Neuron (in vitro differentiated cells): Measurements from ENCODE around the gene GNAT3.

Source experiments
- H2AFZ ChIP-seq: one replicate; pipeline ENCODE4 v1.6.1; 2013; ENCODE audit warnings: low read depth, mild to moderate bottlenecking, inconsistent platforms, low read length, moderate library complexity
- H3K27me3 ChIP-seq: one replicate; pipeline ENCODE4 v1.6.1; 2013; ENCODE audit warnings: low read length; ENCODE audit not compliant: insufficient read depth
- H3K36me3 ChIP-seq: one replicate; pipeline ENCODE4 v1.6.1; 2013; ENCODE audit warnings: low read length; ENCODE audit not compliant: insufficient read depth
- H3K4me1 ChIP-seq: one replicate; pipeline ENCODE4 v1.6.1; 2013; ENCODE audit warnings: low read length; ENCODE audit not compliant: insufficient read depth
- H3K4me3 ChIP-seq: 2 replicates; pipeline ENCODE4 v1.5.1; 2013; ENCODE audit warnings: mild to moderate bottlenecking, low read length, moderate library complexity
- H3K9me3 ChIP-seq: one replicate; pipeline ENCODE4 v1.6.1; 2013; ENCODE audit warnings: low read length

Gene GNAT3

DNA sequence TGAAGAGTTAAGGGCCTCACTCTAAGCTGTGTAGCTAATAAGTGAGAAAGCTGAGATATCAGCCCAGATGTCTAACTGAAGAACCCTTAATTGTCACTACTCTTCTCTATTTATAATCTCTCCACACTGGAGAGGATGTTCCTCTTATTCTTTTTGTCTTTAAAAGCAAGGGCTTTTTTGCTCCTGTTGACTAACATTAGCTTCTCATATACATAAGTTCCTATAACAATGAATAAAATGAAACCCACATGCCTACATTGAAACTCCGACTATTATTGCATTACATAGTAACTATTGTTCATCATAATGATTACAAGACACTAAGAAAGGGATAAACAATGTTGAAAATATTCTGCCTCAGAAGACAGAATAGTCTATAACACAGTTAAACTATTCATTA lies 67.1 kb downstream of the GNAT3 start:
- no peaks in the 10 kb centered on the region for H3K9me3 ChIP-seq
- no peaks in the 10 kb centered on the region for H3K36me3 ChIP-seq
- no peak overlapping the region for H2AFZ ChIP-seq
- H3K27me3 ChIP-seq = no peaks in the 10 kb centered on the region
- no peaks in the 10 kb centered on the region for H3K4me1 ChIP-seq
- H3K4me3 ChIP-seq = no peak overlapping the region

DNA sequence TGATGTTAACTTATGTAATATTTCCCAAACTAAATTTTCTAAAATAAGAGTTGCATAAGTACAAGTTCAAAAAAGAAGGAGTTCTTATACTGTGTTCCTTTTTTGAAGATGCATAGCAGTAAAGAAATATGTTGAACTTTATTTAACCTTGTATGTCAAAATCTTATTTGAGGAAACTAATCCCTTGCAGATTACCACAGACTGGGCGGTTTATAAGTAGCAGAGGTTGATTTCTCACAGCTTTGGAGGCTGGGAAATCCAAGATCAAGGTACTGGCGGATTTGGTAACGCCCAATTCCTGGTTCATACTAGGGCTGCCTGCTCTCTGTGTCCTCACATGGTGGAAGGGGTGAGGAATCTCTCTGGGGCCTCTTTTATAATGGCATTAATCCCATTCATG lies 68.5 kb downstream of the GNAT3 start:
- H3K27me3 ChIP-seq = no peaks in the 10 kb centered on the region
- no peak overlapping the region for H2AFZ ChIP-seq
- no peaks in the 10 kb centered on the region for H3K4me1 ChIP-seq
- no peaks in the 10 kb centered on the region for H3K36me3 ChIP-seq
- H3K9me3 ChIP-seq = no peaks in the 10 kb centered on the region
- no peak overlapping the region for H3K4me3 ChIP-seq

GRCh38 chr7:80440883-80441282 lies 71.0 kb downstream of the GNAT3 start:
- no peaks in the 10 kb centered on the region for H3K4me1 ChIP-seq

DNA sequence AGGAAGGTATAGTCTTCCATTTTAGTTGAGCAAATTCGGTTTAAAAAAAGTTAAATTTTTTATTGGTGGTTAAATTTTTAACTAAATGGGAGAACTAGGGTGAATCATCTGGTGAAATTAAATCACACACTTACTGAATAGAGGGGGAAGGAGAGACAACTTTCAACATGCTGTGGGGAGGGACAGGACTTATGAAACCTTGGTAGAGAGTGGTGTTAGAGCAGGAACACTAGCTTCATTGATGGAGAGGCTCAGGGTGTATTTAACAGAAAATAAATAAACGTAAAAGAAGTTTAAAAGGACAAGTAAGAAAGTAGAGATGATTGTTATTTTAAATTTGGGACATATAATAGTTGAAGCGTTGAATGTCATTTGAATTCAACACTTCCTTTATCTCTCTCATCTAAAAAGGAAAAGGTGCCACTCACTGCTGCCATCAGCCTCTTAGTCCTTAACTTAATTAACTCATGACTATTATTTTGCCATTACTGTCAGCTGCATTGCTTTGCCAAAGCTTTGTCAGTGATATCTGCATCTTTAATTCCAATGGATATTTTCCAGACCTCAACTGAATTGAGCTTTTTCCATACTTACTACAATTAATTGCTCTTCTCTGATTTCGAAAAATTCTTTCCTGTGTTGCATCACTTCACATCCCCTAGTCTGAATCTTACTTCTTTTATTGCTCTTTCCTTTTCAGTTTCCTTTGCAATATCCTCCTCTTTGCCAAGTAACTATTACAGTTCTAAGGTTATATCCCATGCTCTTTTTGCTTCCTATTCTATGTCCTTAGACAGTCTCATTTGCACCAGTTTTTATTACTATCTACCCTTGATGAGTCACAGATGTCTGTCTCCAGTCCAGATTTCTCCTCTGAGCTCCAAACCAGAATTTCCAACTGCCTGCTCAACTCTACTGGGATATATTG lies 71.7 kb downstream of the GNAT3 start:
- Histone ChIP-seq H3K4me3 (no peak overlapping the region), H3K36me3 (no peaks in the 10 kb centered on the region), H3K27me3 (no peaks in the 10 kb centered on the region)

More at GRCh38 chr7:80440883-80441282, 71.0 kb downstream of the GNAT3 start:
- H3K36me3 ChIP-seq = no peaks in the 10 kb centered on the region
- no peak overlapping the region for H2AFZ ChIP-seq
- H3K9me3 ChIP-seq = no peaks in the 10 kb centered on the region
- no peak overlapping the region for H3K4me3 ChIP-seq
- H3K27me3 ChIP-seq = no peaks in the 10 kb centered on the region

DNA sequence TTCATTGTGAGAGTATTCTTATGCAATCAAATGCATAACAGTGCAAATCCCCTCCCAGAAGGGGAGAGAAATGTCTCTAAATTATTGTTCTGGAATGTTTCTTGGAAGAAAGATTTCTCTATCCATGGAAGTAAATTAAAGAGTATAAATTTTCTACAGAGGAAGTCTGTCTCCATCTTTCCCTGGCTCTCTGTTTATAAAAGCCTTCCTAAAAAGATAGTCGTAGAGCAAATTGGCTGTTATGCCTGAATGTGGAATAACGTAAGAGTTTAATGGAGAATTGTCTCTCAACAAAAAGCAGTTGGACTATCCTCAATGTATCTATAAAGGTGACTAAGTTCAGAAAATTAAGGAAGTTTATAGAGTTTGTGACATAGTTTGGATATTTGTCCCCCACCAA lies 76.3 kb downstream of the GNAT3 start:
- Histone ChIP-seq H3K4me3 (no peak overlapping the region), H3K27me3 (no peaks in the 10 kb centered on the region), H2AFZ (no peak overlapping the region), H3K9me3 (no peaks in the 10 kb centered on the region), H3K4me1 (peaks cover 2% of the 10 kb centered on the region), H3K36me3 (no peaks in the 10 kb centered on the region)

More for the DNA sequence above, 71.7 kb downstream of the GNAT3 start:
- Histone ChIP-seq H2AFZ (no peak overlapping the region), H3K9me3 (no peaks in the 10 kb centered on the region), H3K4me1 (no peaks in the 10 kb centered on the region)

DNA sequence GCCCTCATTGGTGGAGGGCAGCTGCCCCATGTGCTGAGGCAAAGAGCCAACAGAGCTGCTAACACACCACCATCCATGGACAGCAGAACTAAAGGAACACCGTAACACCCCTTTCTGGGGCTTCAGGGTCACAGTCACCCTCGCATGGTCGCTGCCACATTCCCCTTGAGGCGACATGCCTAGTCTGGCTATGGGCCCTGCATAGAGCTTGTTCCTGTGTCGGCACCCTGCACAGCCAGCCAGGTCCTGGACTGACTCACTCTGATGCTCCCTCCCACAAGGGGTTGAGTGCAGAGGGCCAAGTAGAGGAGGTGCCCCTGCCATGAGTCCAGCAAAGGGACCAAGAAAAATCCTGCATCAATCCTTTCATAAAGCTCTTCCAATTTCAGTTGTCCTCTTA lies 77.8 kb downstream of the GNAT3 start:
- Histone ChIP-seq H2AFZ (no peak overlapping the region), H3K27me3 (no peaks in the 10 kb centered on the region), H3K36me3 (no peaks in the 10 kb centered on the region), H3K4me3 (no peak overlapping the region), H3K9me3 (no peaks in the 10 kb centered on the region), H3K4me1 (peaks cover 2% of the 10 kb centered on the region)

DNA sequence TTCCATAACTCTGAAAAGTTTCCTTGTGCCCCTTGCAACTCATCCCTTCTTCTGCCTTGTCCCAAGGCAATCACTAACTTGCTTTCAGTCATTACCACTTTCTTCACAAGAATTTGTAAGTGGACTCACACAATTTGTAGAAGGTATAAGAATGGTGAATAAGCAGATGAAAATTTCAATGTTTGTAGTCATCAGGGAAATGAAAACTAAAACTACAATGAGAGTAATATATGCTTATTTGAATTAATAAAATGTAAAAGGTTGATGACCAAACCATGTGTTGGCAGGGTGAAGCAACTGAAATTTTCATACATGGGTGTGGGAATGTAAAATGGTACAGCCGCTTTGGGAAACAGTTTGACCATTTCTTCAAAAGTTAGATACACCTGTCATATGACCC lies 79.7 kb downstream of the GNAT3 start:
- no peak overlapping the region for H3K4me3 ChIP-seq
- H3K27me3 ChIP-seq = no peaks in the 10 kb centered on the region
- H2AFZ ChIP-seq = no peak overlapping the region
- no peaks in the 10 kb centered on the region for H3K9me3 ChIP-seq
- no peaks in the 10 kb centered on the region for H3K36me3 ChIP-seq
- peaks cover 2% of the 10 kb centered on the region for H3K4me1 ChIP-seq

DNA sequence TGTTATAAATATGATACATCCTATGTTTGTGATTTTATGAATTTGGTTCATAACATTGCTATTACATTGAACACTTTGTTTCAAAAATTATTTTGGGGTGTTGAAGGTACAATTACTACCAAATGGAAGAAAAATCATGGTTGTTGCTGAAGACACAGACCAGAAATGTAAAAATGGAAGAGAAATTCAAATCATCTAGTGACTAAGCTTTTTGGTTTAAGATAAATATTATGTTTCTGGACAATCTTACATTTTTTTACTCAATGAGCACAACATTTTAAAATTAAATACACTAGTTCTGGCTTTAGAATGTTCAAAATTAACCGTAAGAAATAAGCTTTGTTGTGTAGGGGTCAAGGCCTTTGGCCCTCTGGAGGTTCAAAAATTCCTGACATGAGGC lies 82.7 kb downstream of the GNAT3 start:
- Histone ChIP-seq H3K9me3 (no peaks in the 10 kb centered on the region), H3K36me3 (no peaks in the 10 kb centered on the region)

GRCh38 chr7:80428161-80429054 lies 83.5 kb downstream of the GNAT3 start:
- Histone ChIP-seq H3K27me3 (no peaks in the 10 kb centered on the region), H3K4me3 (no peak overlapping the region), H3K36me3 (no peaks in the 10 kb centered on the region), H3K4me1 (peaks cover 2% of the 10 kb centered on the region), H2AFZ (no peak overlapping the region), H3K9me3 (no peaks in the 10 kb centered on the region)

More for the DNA sequence above, 82.7 kb downstream of the GNAT3 start:
- Histone ChIP-seq H2AFZ (no peak overlapping the region), H3K27me3 (no peaks in the 10 kb centered on the region), H3K4me1 (peaks cover 2% of the 10 kb centered on the region), H3K4me3 (no peak overlapping the region)

- Histone ChIP-seq H3K36me3 (no peaks in the 10 kb centered on the region), H2AFZ (no peak overlapping the region), H3K9me3 (no peaks in the 10 kb centered on the region), H3K4me1 (peaks cover 2% of the 10 kb centered on the region), H3K4me3 (no peak overlapping the region), H3K27me3 (no peaks in the 10 kb centered on the region)
Measured at GRCh38 chr7:80427218-80427617, 84.6 kb downstream of the GNAT3 start.

- Histone ChIP-seq H2AFZ (no peak overlapping the region), H3K4me1 (no peaks in the 10 kb centered on the region), H3K36me3 (no peaks in the 10 kb centered on the region)
Measured at GRCh38 chr7:80420876-80421275, 91.0 kb downstream of the GNAT3 start.

GRCh38 chr7:80417211-80417793 lies 94.6 kb downstream of the GNAT3 start:
- Histone ChIP-seq H2AFZ (no peak overlapping the region), H3K4me1 (peaks cover 7% of the 10 kb centered on the region), H3K4me3 (no peak overlapping the region), H3K36me3 (no peaks in the 10 kb centered on the region), H3K27me3 (no peaks in the 10 kb centered on the region), H3K9me3 (no peaks in the 10 kb centered on the region)

More at GRCh38 chr7:80420876-80421275, 91.0 kb downstream of the GNAT3 start:
- no peaks in the 10 kb centered on the region for H3K27me3 ChIP-seq
- no peak overlapping the region for H3K4me3 ChIP-seq
- H3K9me3 ChIP-seq = no peaks in the 10 kb centered on the region

GRCh38 chr7:80415522-80415921 lies 96.3 kb downstream of the GNAT3 start:
- no peaks in the 10 kb centered on the region for H3K27me3 ChIP-seq
- H3K36me3 ChIP-seq = no peaks in the 10 kb centered on the region
- H3K9me3 ChIP-seq = no peaks in the 10 kb centered on the region
- H2AFZ ChIP-seq = no peak overlapping the region
- no peak overlapping the region for H3K4me3 ChIP-seq
- H3K4me1 ChIP-seq = peaks cover 7% of the 10 kb centered on the region
